ENCODE measurements around the gene EIF4G3. TPM values are rescaled to one million over a fixed set of nuclear protein-coding genes. Genes with fewer than 3 reads are reported as not detected.

EIF4G3 gene
- total and polyA plus RNA-seq, 2 donors (not counting 1 experiment from before 2014, with no cell fraction given): 53.5 to 67.0 TPM

DNA sequence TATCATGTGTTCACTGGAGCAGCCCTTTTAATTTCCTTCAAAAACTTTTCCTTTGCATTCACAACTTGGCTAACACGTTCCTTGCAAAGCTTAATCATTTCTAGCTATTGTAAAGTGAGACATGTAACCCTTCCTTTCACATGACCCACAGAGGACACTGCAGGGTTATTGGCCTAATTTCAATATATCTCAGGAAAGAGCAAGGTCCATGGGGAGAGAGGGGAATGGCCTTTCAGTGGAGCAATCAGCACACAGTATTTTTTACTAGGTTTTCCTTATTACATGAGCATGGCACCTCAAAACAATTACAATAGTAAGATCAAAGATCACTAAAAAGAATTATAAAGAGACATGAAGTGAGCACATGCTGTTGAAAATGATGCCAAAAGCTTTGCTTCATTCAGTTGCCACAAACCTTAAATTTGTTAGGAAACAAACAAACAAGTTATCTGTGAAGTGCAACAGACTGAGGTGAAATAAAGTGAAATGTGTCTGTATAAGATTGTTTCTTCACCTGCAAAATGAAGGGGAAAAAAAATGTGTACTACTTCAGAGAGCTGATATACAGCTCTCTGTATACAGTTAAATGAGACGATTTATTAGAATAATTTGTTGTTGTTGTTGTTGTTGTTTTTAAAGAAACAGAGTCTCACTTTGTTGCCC lies 61.5 kb downstream of the EIF4G3 start:
- no peaks in the 10 kb centered on the region for H3K36me3 ChIP-seq (ENCODE audit: control insufficient read depth, insufficient read depth, low read length)
- no peaks in the 10 kb centered on the region for H4K20me1 ChIP-seq (ENCODE audit: control insufficient read depth, extremely low read depth, insufficient read depth, low read length)
- H3K79me2 ChIP-seq (ENCODE audit: control insufficient read depth, insufficient read depth, low read length): no peaks in the 10 kb centered on the region
- H3K27me3 ChIP-seq (ENCODE audit: control insufficient read depth, insufficient read depth, low read length): no peaks in the 10 kb centered on the region
- no peak overlapping the region for H3K9ac ChIP-seq (ENCODE audit: insufficient read depth, low read length)
- H3K4me1 ChIP-seq (ENCODE audit: control insufficient read depth, extremely low read depth, insufficient read depth, low read length): no peaks in the 10 kb centered on the region
- no peak overlapping the region for H3K4me3 ChIP-seq (replicated peaks in 1 of 4; ENCODE audit: control extremely low read depth in 1 of 4, insufficient read depth in 1 of 4, low read depth in 3 of 4, low read length in 4 of 4)
- no peaks in the 10 kb centered on the region for H3K9me3 ChIP-seq (ENCODE audit: control insufficient read depth, insufficient read depth, low read depth, low read length)
- no peak for TF ChIP-seq EZH2 (IDR thresholded peaks at IDR 0.05; ENCODE audit: low read length, missing control alignments)
- TF ChIP-seq, protein P1, sequence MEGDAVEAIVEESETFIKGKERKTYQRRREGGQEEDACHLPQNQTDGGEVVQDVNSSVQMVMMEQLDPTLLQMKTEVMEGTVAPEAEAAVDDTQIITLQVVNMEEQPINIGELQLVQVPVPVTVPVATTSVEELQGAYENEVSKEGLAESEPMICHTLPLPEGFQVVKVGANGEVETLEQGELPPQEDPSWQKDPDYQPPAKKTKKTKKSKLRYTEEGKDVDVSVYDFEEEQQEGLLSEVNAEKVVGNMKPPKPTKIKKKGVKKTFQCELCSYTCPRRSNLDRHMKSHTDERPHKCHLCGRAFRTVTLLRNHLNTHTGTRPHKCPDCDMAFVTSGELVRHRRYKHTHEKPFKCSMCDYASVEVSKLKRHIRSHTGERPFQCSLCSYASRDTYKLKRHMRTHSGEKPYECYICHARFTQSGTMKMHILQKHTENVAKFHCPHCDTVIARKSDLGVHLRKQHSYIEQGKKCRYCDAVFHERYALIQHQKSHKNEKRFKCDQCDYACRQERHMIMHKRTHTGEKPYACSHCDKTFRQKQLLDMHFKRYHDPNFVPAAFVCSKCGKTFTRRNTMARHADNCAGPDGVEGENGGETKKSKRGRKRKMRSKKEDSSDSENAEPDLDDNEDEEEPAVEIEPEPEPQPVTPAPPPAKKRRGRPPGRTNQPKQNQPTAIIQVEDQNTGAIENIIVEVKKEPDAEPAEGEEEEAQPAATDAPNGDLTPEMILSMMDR (conservative IDR thresholded peaks at IDR 0.05 in 1 of 2, IDR thresholded peaks at IDR 0.05 in 1 of 2; ENCODE audit: low read depth in 1 of 2, low read length in 2 of 2): no peak
- H2AFZ ChIP-seq (ENCODE audit: low read length): no peak overlapping the region
- H3K4me2 ChIP-seq (ENCODE audit: extremely low read depth, insufficient read depth, low read length): no peak overlapping the region
- DNase-seq (ENCODE audit: low read depth in 2 of 2): no peak
- no peak overlapping the region for H3K27ac ChIP-seq (ENCODE audit: insufficient read depth, low read length)

DNA sequence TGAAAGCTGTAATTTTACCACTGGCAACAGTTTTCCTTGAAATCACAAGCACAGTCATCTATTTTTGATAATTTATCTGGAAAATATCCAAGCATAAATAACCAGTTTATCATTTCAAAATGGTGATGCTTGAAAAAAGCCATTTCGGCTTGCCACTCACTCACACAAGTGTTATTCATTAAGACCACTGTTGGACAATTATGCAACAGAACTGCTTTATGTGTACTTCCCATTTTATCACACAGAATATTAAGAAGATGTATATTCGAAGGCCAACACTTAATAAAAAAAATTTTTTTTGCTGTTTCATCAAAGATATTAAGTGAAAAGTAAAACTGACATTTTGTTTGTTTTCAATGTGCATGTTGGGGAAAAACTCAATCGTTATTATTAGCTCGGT lies 62.3 kb downstream of the EIF4G3 start:
- Histone ChIP-seq H3K9me3 (ENCODE audit: control insufficient read depth, insufficient read depth, low read depth, low read length) (no peaks in the 10 kb centered on the region), H3K36me3 (ENCODE audit: control insufficient read depth, insufficient read depth, low read length) (no peaks in the 10 kb centered on the region), H3K79me2 (ENCODE audit: control insufficient read depth, insufficient read depth, low read length) (no peaks in the 10 kb centered on the region), H3K27me3 (ENCODE audit: control insufficient read depth, insufficient read depth, low read length) (no peaks in the 10 kb centered on the region), H3K4me3 (replicated peaks in 1 of 4; ENCODE audit: control extremely low read depth in 1 of 4, insufficient read depth in 1 of 4, low read depth in 3 of 4, low read length in 4 of 4) (no peak overlapping the region), H3K4me1 (ENCODE audit: control insufficient read depth, extremely low read depth, insufficient read depth, low read length) (no peaks in the 10 kb centered on the region), H3K27ac (ENCODE audit: insufficient read depth, low read length) (no peak overlapping the region), H3K4me2 (ENCODE audit: extremely low read depth, insufficient read depth, low read length) (no peak overlapping the region), H3K9ac (ENCODE audit: insufficient read depth, low read length) (no peak overlapping the region), H4K20me1 (ENCODE audit: control insufficient read depth, extremely low read depth, insufficient read depth, low read length) (no peaks in the 10 kb centered on the region), H2AFZ (ENCODE audit: low read length) (no peak overlapping the region)
- no peak for TF ChIP-seq EZH2 (IDR thresholded peaks at IDR 0.05; ENCODE audit: low read length, missing control alignments)
- TF ChIP-seq, protein P1 (conservative IDR thresholded peaks at IDR 0.05 in 1 of 2, IDR thresholded peaks at IDR 0.05 in 1 of 2; ENCODE audit: low read depth in 1 of 2, low read length in 2 of 2): no peak
- no peak for DNase-seq (ENCODE audit: low read depth in 2 of 2)

DNA sequence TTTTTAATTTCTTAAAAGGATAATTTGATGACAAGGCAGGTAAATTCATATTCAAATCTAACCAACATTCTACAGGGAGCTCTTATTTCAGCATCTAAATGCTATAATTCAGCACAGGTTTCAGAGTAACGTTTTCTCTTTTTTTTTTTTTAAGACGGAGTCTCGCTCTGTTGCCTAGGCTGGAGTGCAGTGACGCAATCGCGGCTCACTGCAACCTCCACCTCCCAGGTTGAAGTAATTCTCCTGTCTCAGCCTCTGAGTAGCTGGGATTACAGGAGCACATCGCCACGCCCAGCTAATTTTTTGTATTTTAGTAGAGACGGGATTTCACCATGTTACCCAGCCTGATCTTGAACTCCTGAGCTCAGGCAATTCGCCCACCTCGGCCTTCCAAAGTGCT lies 66.5 kb downstream of the EIF4G3 start:
- Histone ChIP-seq H3K4me3 (replicated peaks in 1 of 4; ENCODE audit: control extremely low read depth in 1 of 4, insufficient read depth in 1 of 4, low read depth in 3 of 4, low read length in 4 of 4) (no peak overlapping the region), H3K27me3 (ENCODE audit: control insufficient read depth, insufficient read depth, low read length) (no peaks in the 10 kb centered on the region), H3K79me2 (ENCODE audit: control insufficient read depth, insufficient read depth, low read length) (no peaks in the 10 kb centered on the region), H3K4me2 (ENCODE audit: extremely low read depth, insufficient read depth, low read length) (no peak overlapping the region), H4K20me1 (ENCODE audit: control insufficient read depth, extremely low read depth, insufficient read depth, low read length) (no peaks in the 10 kb centered on the region), H3K9ac (ENCODE audit: insufficient read depth, low read length) (no peak overlapping the region), H2AFZ (ENCODE audit: low read length) (no peak overlapping the region), H3K4me1 (ENCODE audit: control insufficient read depth, extremely low read depth, insufficient read depth, low read length) (no peaks in the 10 kb centered on the region), H3K9me3 (ENCODE audit: control insufficient read depth, insufficient read depth, low read depth, low read length) (no peaks in the 10 kb centered on the region), H3K36me3 (ENCODE audit: control insufficient read depth, insufficient read depth, low read length) (peaks cover 1% of the 10 kb centered on the region), H3K27ac (ENCODE audit: insufficient read depth, low read length) (no peak overlapping the region)
- DNase-seq (ENCODE audit: low read depth in 2 of 2): no peak
- no peak for TF ChIP-seq EZH2 (IDR thresholded peaks at IDR 0.05; ENCODE audit: low read length, missing control alignments)
- TF ChIP-seq, protein P1 (conservative IDR thresholded peaks at IDR 0.05 in 1 of 2, IDR thresholded peaks at IDR 0.05 in 1 of 2; ENCODE audit: low read depth in 1 of 2, low read length in 2 of 2): no peak
